ENCODE data around the gene UBD.

UBD gene

GRCh38 chr6:29559524-29560287 lies at the start of gene UBD:
Gene UBD, minus strand, starts transcription at chr6:29559732. Its CDS starts 31 bp downstream, at chr6:29559701.
- Histone ChIP-seq H3K4me1 (ENCODE audit: insufficient read depth, low read length) (peaks cover 4% of the 10 kb centered on the region; the same call in 1 of the 2 replicates), H3K9me3 (ENCODE audit: control insufficient read depth, insufficient read depth, low read length) (no peaks in the 10 kb centered on the region), H3K9ac (ENCODE audit: low read depth, low read length) (no peak within 1 kb of the TSS), H3K36me3 (ENCODE audit: insufficient read depth, low read length) (no peaks in the 10 kb centered on the region)

GRCh38 chr6:29608131-29608530 lies 48.6 kb upstream of the UBD start:
- no peaks in the 10 kb centered on the region for H3K4me1 ChIP-seq (ENCODE audit: insufficient read depth, low read length)
- H3K9ac ChIP-seq (ENCODE audit: low read depth, low read length), result no peak overlapping the region
- H3K36me3 ChIP-seq (ENCODE audit: insufficient read depth, low read length), result peaks cover 51% of the 10 kb centered on the region
- no peaks in the 10 kb centered on the region for H3K9me3 ChIP-seq (ENCODE audit: control insufficient read depth, insufficient read depth, low read length)

GRCh38 chr6:29603930-29604329 lies 44.4 kb upstream of the UBD start:
- Histone ChIP-seq H3K4me1 (ENCODE audit: insufficient read depth, low read length) (no peaks in the 10 kb centered on the region), H3K9ac (ENCODE audit: low read depth, low read length) (no peak overlapping the region), H3K9me3 (ENCODE audit: control insufficient read depth, insufficient read depth, low read length) (no peaks in the 10 kb centered on the region), H3K36me3 (ENCODE audit: insufficient read depth, low read length) (peaks cover 38% of the 10 kb centered on the region)

- Histone ChIP-seq H3K9ac (ENCODE audit: low read depth, low read length) (no peak overlapping the region), H3K9me3 (ENCODE audit: control insufficient read depth, insufficient read depth, low read length) (no peaks in the 10 kb centered on the region), H3K36me3 (ENCODE audit: insufficient read depth, low read length) (peaks cover 33% of the 10 kb centered on the region), H3K4me1 (ENCODE audit: insufficient read depth, low read length) (no peaks in the 10 kb centered on the region)
Measured at GRCh38 chr6:29603456-29603855, 43.9 kb upstream of the UBD start.

- Histone ChIP-seq H3K36me3 (ENCODE audit: insufficient read depth, low read length) (peaks cover 27% of the 10 kb centered on the region), H3K4me1 (ENCODE audit: insufficient read depth, low read length) (no peaks in the 10 kb centered on the region), H3K9me3 (ENCODE audit: control insufficient read depth, insufficient read depth, low read length) (no peaks in the 10 kb centered on the region), H3K9ac (ENCODE audit: low read depth, low read length) (no peak overlapping the region)
Measured at GRCh38 chr6:29602564-29603361, 43.2 kb upstream of the UBD start.

- H3K4me1 ChIP-seq (ENCODE audit: insufficient read depth, low read length), result no peaks in the 10 kb centered on the region; the same call in 1 of the 2 replicates
- peaks cover 11% of the 10 kb centered on the region for H3K36me3 ChIP-seq (ENCODE audit: insufficient read depth, low read length)
- H3K9ac ChIP-seq (ENCODE audit: low read depth, low read length), result no peak overlapping the region
- H3K9me3 ChIP-seq (ENCODE audit: control insufficient read depth, insufficient read depth, low read length), result no peaks in the 10 kb centered on the region
Measured at GRCh38 chr6:29598172-29598747, 38.7 kb upstream of the UBD start.

- H3K36me3 ChIP-seq (ENCODE audit: insufficient read depth, low read length), result peaks cover 5% of the 10 kb centered on the region
- no peak overlapping the region for H3K9ac ChIP-seq (ENCODE audit: low read depth, low read length)
- no peaks in the 10 kb centered on the region for H3K9me3 ChIP-seq (ENCODE audit: control insufficient read depth, insufficient read depth, low read length)
- peaks cover 2% of the 10 kb centered on the region; the same call in 1 of the 2 replicates for H3K4me1 ChIP-seq (ENCODE audit: insufficient read depth, low read length)
Measured at GRCh38 chr6:29597184-29597583, 37.7 kb upstream of the UBD start.

- H3K4me1 ChIP-seq (ENCODE audit: insufficient read depth, low read length), result peaks cover 8% of the 10 kb centered on the region
- H3K36me3 ChIP-seq (ENCODE audit: insufficient read depth, low read length), result no peaks in the 10 kb centered on the region; the same call in 1 of the 2 replicates
- H3K9ac ChIP-seq (ENCODE audit: low read depth, low read length), result no peak overlapping the region
- no peaks in the 10 kb centered on the region for H3K9me3 ChIP-seq (ENCODE audit: control insufficient read depth, insufficient read depth, low read length)
Measured at GRCh38 chr6:29596381-29596900, 36.9 kb upstream of the UBD start.

- Histone ChIP-seq H3K4me1 (ENCODE audit: insufficient read depth, low read length) (peaks cover 8% of the 10 kb centered on the region), H3K36me3 (ENCODE audit: insufficient read depth, low read length) (no peaks in the 10 kb centered on the region; the same call in 1 of the 2 replicates), H3K9me3 (ENCODE audit: control insufficient read depth, insufficient read depth, low read length) (no peaks in the 10 kb centered on the region), H3K9ac (ENCODE audit: low read depth, low read length) (no peak overlapping the region)
Measured at GRCh38 chr6:29593199-29593855, 33.8 kb upstream of the UBD start.

GRCh38 chr6:29591677-29592076 lies 32.1 kb upstream of the UBD start:
- Histone ChIP-seq H3K9ac (ENCODE audit: low read depth, low read length) (no peak overlapping the region), H3K9me3 (ENCODE audit: control insufficient read depth, insufficient read depth, low read length) (no peaks in the 10 kb centered on the region), H3K4me1 (ENCODE audit: insufficient read depth, low read length) (peaks cover 8% of the 10 kb centered on the region), H3K36me3 (ENCODE audit: insufficient read depth, low read length) (no peaks in the 10 kb centered on the region; the same call in none of the 2 replicates)

- no peaks in the 10 kb centered on the region for H3K9me3 ChIP-seq (ENCODE audit: control insufficient read depth, insufficient read depth, low read length)
- no peaks in the 10 kb centered on the region; the same call in none of the 2 replicates for H3K36me3 ChIP-seq (ENCODE audit: insufficient read depth, low read length)
- no peak overlapping the region for H3K9ac ChIP-seq (ENCODE audit: low read depth, low read length)
- peaks cover 8% of the 10 kb centered on the region for H3K4me1 ChIP-seq (ENCODE audit: insufficient read depth, low read length)
Measured at GRCh38 chr6:29590218-29590808, 30.8 kb upstream of the UBD start.

GRCh38 chr6:29589423-29590048 lies 30.0 kb upstream of the UBD start:
- Histone ChIP-seq H3K9me3 (ENCODE audit: control insufficient read depth, insufficient read depth, low read length) (no peaks in the 10 kb centered on the region), H3K9ac (ENCODE audit: low read depth, low read length) (no peak overlapping the region), H3K4me1 (ENCODE audit: insufficient read depth, low read length) (peaks cover 8% of the 10 kb centered on the region), H3K36me3 (ENCODE audit: insufficient read depth, low read length) (no peaks in the 10 kb centered on the region; the same call in none of the 2 replicates)

- Histone ChIP-seq H3K9ac (ENCODE audit: low read depth, low read length) (no peak within 1 kb of the TSS), H3K4me1 (ENCODE audit: insufficient read depth, low read length) (no peaks in the 10 kb centered on the region), H3K36me3 (ENCODE audit: insufficient read depth, low read length) (no peaks in the 10 kb centered on the region; the same call in 1 of the 2 replicates), H3K9me3 (ENCODE audit: control insufficient read depth, insufficient read depth, low read length) (no peaks in the 10 kb centered on the region)
Measured at GRCh38 chr6:29584821-29585220, 25.3 kb upstream of the UBD start, which contains the start of gene OR2H2. Gene OR2H2, plus strand, starts transcription at chr6:29585121. Its CDS starts 2,824 bp downstream, at chr6:29587945.
